Uterus (tissue), 2 donors: Measurements from ENCODE around the gene NELL2.

Experiments
- CTCF ChIP-seq, 4 experiments: fragments of 200-600 bp in 2 of 4; fragments of 450-650 bp in 2 of 4; sonication (generic) in 2 of 4; IDR thresholded peaks; one replicate each; pipeline ENCODE4 v1.5.1; 2016 to 2019; ENCODE audit warnings: antibody characterized with exemption in 4 of 4, mild to moderate bottlenecking in 2 of 4, moderate library complexity in 1 of 4
- POLR2A ChIP-seq, 2 donors: fragments of 450-650 bp; IDR thresholded peaks; one replicate each; pipeline ENCODE4 v1.6.1; 2016; ENCODE audit warnings: antibody characterized with exemption in 2 of 2, mild to moderate bottlenecking in 1 of 2, moderate library complexity in 1 of 2

GRCh38 chr12:44765796-44766195 is 110.3 kb downstream of the NELL2 start:
- TF ChIP-seq CTCF (IDR thresholded peaks at IDR 0.05) (no peak), POLR2A (IDR thresholded peaks at IDR 0.05) (no peak)
